Ishikawa (cell line): ENCODE measurements around the gene PARD6B.

Source experiments
- CEBPB ChIP-seq: IDR thresholded peaks from 2 replicates; pipeline ENCODE4 v1.6.1; 2012
- CREB1 ChIP-seq: IDR thresholded peaks from 2 replicates; pipeline ENCODE4 v1.6.1; 2012; ENCODE audit warnings: low read depth
- EGR1 ChIP-seq: IDR thresholded peaks from 2 replicates; pipeline ENCODE4 v1.6.1; 2012
- EP300 ChIP-seq: IDR thresholded peaks from 2 replicates; pipeline ENCODE4 v1.6.1; 2012; ENCODE audit warnings: borderline replicate concordance
- FOXM1 ChIP-seq: IDR thresholded peaks from 2 replicates; pipeline ENCODE4 v1.6.1; 2012; ENCODE audit warnings: low read depth, borderline replicate concordance
- NFIC ChIP-seq: IDR thresholded peaks from 2 replicates; pipeline ENCODE4 v1.6.1; 2012
- RAD21 ChIP-seq: IDR thresholded peaks from 2 replicates; pipeline ENCODE4 v1.6.1; 2012; ENCODE audit warnings: low read depth
- TAF1 ChIP-seq: IDR thresholded peaks from 2 replicates; pipeline ENCODE4 v1.6.1; 2012; ENCODE audit warnings: low read depth, mild to moderate bottlenecking
- TCF12 ChIP-seq: IDR thresholded peaks from 2 replicates; pipeline ENCODE4 v1.6.1; 2012; ENCODE audit warnings: low read depth
- TEAD4 ChIP-seq: IDR thresholded peaks from 2 replicates; pipeline ENCODE4 v1.6.1; 2012
- USF1 ChIP-seq: IDR thresholded peaks from 2 replicates; pipeline ENCODE4 v1.6.1; 2012
- TF ChIP-seq, protein P1 (sequence below): IDR thresholded peaks from 2 replicates; pipeline ENCODE4 v1.6.1; 2012
- TF ChIP-seq, protein P2 (sequence below): IDR thresholded peaks from 2 replicates; pipeline ENCODE4 v1.6.1; 2012; ENCODE audit warnings: low read depth, mild to moderate bottlenecking

- TF ChIP-seq, protein P1, sequence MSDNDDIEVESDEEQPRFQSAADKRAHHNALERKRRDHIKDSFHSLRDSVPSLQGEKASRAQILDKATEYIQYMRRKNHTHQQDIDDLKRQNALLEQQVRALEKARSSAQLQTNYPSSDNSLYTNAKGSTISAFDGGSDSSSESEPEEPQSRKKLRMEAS, result no peak
- TF ChIP-seq, protein P2, sequence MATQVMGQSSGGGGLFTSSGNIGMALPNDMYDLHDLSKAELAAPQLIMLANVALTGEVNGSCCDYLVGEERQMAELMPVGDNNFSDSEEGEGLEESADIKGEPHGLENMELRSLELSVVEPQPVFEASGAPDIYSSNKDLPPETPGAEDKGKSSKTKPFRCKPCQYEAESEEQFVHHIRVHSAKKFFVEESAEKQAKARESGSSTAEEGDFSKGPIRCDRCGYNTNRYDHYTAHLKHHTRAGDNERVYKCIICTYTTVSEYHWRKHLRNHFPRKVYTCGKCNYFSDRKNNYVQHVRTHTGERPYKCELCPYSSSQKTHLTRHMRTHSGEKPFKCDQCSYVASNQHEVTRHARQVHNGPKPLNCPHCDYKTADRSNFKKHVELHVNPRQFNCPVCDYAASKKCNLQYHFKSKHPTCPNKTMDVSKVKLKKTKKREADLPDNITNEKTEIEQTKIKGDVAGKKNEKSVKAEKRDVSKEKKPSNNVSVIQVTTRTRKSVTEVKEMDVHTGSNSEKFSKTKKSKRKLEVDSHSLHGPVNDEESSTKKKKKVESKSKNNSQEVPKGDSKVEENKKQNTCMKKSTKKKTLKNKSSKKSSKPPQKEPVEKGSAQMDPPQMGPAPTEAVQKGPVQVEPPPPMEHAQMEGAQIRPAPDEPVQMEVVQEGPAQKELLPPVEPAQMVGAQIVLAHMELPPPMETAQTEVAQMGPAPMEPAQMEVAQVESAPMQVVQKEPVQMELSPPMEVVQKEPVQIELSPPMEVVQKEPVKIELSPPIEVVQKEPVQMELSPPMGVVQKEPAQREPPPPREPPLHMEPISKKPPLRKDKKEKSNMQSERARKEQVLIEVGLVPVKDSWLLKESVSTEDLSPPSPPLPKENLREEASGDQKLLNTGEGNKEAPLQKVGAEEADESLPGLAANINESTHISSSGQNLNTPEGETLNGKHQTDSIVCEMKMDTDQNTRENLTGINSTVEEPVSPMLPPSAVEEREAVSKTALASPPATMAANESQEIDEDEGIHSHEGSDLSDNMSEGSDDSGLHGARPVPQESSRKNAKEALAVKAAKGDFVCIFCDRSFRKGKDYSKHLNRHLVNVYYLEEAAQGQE, result no peak
- TF ChIP-seq CEBPB, result no peak
- TF ChIP-seq USF1, result no peak
- TF ChIP-seq EGR1, result no peak
- TF ChIP-seq TAF1, result no peak
- TF ChIP-seq TEAD4, result no peak
- no peak for TF ChIP-seq RAD21
- TF ChIP-seq NFIC, result no peak
- TF ChIP-seq TCF12, result no peak
- TF ChIP-seq CREB1, result no peak
- TF ChIP-seq EP300, result no peak
- no peak for TF ChIP-seq FOXM1
Measured at GRCh38 chr20:50686821-50687220, 44.6 kb upstream of the PARD6B start.
